GM12874 (cell line): ENCODE data around the gene TBC1D20.

Experiments
- CTCF ChIP-seq: IDR thresholded peaks from 2 replicates; pipeline ENCODE4 v1.5.1; 2011; ENCODE audit warnings: low read depth, mild to moderate bottlenecking, control low read depth, low read length, moderate library complexity; ENCODE audit not compliant: insufficient read depth

The TBC1D20 gene

DNA sequence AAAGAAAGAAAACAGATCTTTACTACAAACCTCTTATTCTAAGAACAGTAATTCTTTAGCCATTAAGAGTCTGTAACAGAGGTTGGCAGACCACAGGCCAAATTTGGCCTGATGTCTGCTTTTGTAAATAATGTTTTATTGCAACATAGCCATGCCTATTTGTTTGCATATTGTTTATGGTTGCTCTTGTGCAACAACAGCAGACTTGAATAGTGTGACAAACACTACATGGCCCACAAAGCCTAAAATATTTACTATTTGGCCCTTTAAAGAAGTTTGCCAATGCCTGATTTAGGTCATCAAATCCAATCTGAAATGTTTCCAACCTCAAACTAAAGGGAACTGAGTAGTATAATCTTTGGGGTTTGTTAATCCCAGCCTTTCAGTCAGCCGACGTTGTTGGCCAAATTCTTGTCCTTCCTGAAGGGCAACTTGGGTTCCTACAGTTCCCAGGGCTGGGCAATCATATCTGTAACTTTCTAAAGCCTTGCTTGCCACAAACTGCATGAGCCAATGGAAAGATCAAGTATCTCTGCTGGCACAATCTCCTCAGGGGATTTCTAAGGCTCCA, 33.9 kb upstream of the TBC1D20 start:
- TF ChIP-seq CTCF, result no peak

- no peak for TF ChIP-seq CTCF
Observed at GRCh38 chr20:492159-492558, 29.8 kb upstream of the TBC1D20 start.

GRCh38 chr20:487655-488054, 25.3 kb upstream of the TBC1D20 start:
- no peak for TF ChIP-seq CTCF

- no peak for TF ChIP-seq CTCF
Observed at GRCh38 chr20:483815-484644, 21.7 kb upstream of the TBC1D20 start.

DNA sequence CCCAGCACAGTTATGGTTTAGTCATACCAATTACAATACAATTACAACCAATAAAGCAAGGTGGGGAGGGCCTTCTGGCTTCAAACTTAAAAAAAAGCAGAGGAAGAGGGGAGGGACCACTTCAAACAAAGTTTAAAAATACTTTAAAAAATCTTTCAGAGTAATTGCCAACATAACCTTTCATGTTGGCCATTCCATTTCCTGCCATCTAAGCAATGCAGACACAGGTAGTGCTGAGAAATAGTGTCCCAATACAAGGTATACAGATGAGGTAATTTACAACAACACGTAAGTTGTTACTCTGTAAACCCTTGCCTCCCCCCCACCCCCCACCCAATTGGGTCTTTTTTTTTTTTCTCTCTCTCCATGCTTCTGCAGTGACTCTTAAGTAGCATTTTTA, 18.8 kb upstream of the TBC1D20 start:
- no peak for TF ChIP-seq CTCF

DNA sequence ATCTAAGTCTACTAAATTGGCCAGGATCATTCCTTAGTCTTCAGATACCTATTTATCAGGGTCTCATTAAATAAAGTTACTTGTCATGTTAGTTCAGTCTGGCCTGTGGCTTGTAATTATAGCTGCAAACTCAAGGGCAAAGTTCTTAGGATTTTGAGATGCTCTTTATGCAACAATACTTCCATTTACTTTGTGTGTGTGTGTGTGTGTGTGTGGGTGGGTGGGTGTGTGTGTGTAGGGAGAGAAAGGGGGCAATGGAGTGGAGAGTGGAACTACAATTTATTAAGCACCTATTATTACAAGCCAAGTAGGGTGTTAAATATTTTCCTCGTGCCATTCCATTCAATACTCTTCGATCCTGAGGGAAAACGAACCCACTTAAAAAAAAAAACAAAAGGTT, 17.7 kb upstream of the TBC1D20 start:
- no peak for TF ChIP-seq CTCF

GRCh38 chr20:479487-479886, 17.2 kb upstream of the TBC1D20 start:
- TF ChIP-seq CTCF, result no peak
